ENCODE measurements around the gene LDLRAD4. TPM values are rescaled to one million over a fixed set of nuclear protein-coding genes. Genes with fewer than 3 reads are reported as not detected.

Gene LDLRAD4
- total RNA-seq, 2 donors from 2014 or later, result 18.4 to 59.2 TPM

DNA sequence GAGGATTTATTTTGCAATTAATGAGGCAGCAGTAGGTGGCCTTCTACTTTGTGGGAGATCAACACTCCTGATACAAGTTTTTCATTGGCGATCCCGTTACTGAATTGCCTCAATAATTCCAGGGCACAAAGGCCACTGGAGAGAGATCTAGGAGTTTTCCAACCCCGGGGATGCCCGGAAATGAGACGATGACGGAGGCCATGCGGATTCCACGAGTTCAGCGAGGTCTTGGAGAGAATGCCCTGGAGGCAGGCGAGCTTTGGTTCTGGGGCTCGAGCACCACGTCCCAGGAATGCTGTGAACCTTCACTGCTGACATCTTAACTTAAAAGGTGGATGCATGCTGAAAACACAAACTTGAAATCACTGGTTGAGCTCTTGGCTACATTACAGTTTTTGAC, 74.2 kb downstream of the LDLRAD4 start:
- DNase-seq (ENCODE audit: low spot score in 2 of 2) (no peak), ATAC-seq (no peak)
- no peaks in the 10 kb centered on the region for H3K36me3 Mint-ChIP-seq
- no peak overlapping the region for H3K27ac Mint-ChIP-seq
- no peaks in the 10 kb centered on the region for H3K9me3 Mint-ChIP-seq

DNA sequence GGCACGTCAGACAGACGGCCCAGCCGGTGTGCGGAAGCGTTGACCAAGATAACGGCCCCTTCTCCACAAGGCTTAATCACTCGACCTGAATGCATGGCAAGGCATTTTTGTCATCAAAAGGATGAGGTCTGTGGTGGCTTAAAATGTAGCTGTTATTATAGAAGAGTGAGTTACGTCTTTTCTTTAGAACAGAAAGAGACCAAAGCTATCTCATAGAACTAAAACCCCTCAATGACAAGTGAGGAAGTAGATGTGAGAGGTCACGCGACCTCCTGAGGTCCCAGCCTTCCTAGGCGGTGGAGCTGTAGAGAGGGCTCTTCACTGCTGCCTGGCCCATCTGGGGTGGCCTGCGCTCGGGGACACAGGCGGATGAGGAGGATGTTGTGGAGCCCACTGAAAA, 75.7 kb downstream of the LDLRAD4 start:
- ATAC-seq, result no peak
- peak overlapping the region in 1 of 2 donors; percentile 74 for H3K27ac Mint-ChIP-seq

DNA sequence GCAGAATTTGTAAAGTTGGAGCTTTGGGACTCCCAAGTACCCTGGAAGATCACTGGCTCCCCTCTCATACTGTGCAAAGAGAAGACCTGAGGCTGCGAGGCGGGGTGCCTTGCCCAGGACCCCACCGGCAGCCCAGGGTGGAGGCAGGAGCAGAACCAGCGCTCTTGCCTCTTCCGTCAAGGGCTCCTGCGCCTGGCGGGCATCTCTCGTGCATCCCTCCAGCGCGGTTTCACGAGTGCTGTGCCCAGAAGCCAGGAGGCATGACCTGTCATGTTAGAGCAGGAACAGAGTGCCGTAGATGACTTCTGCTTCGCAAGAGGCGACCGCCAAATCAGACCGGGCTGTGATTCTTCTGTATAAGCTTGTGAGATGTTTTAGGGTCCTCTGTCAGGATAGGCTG, 77.3 kb downstream of the LDLRAD4 start:
- no peak overlapping the region for H3K27ac Mint-ChIP-seq

More for the DNA sequence above, 75.7 kb downstream of the LDLRAD4 start:
- no peaks in the 10 kb centered on the region for H3K9me3 Mint-ChIP-seq
- H3K36me3 Mint-ChIP-seq, result no peaks in the 10 kb centered on the region
- DNase-seq (ENCODE audit: low spot score in 2 of 2), result no peak

DNA sequence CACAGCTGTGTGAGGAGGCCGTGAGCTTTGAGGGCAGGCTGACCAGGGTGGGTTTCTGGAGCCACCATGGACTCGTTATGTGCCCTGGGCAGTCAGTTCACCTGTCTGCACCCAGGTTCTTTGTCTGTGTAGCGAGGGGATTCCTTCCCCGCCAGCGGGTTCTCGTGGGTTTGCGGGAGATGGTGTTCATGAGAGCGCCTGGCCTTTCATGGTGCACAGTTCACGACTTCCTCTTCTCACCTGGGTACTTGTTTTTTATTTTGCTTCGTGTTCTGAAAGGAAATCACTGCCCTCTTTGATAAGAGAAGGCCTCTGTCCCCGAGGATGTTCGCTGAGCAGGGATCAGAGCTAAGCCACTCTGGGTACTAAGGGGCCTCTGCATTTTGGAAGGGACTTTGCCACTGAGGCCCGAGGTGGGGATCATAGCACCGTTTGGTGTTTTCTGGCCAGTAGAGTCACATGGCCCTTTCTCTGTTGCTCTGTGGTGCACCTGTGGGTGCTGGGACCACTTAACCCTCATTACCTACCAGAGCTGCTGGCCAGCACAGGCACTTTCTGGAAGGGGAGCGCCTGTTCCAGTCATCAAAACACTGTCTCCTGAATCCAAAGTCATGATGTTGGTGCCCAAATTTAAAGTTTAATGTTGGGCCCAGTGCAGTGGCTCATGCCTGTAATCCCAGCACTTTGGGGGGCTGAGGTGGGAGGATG, 78.5 kb downstream of the LDLRAD4 start:
- ATAC-seq (no peak), DNase-seq (ENCODE audit: low spot score in 2 of 2) (no peak)
- Mint-ChIP-seq H3K27ac (peak overlapping the region in 1 of 2 donors; percentile 55), H3K36me3 (no peaks in the 10 kb centered on the region), H3K9me3 (no peaks in the 10 kb centered on the region)

More for the DNA sequence above, 77.3 kb downstream of the LDLRAD4 start:
- H3K36me3 Mint-ChIP-seq, result no peaks in the 10 kb centered on the region
- DNase-seq (ENCODE audit: low spot score in 2 of 2), result no peak
- no peaks in the 10 kb centered on the region for H3K9me3 Mint-ChIP-seq
- no peak for ATAC-seq

DNA sequence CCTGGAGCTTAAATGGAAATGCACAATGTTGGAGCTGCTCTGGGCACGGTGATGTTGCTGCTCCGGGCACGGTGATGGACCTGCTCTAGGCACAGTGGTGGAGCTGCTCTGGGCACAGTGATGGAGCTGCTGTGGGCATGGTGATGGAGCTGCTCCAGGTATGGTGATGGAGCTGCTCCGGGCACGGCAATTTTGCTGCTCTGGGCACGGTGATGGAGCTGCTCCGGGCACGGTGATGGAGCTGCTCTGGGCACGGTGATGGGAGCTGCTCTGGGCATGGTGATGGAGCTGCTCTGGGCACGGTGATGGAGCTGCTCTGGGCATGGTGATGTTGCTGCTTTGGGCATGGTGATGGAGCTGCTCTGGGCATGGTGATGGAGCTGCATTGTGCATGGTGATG, 79.7 kb downstream of the LDLRAD4 start:
- Mint-ChIP-seq H3K9me3 (no peaks in the 10 kb centered on the region), H3K27ac (no peak overlapping the region), H3K36me3 (no peaks in the 10 kb centered on the region)
- no peak for ATAC-seq
- no peak for DNase-seq (ENCODE audit: low spot score in 2 of 2)

DNA sequence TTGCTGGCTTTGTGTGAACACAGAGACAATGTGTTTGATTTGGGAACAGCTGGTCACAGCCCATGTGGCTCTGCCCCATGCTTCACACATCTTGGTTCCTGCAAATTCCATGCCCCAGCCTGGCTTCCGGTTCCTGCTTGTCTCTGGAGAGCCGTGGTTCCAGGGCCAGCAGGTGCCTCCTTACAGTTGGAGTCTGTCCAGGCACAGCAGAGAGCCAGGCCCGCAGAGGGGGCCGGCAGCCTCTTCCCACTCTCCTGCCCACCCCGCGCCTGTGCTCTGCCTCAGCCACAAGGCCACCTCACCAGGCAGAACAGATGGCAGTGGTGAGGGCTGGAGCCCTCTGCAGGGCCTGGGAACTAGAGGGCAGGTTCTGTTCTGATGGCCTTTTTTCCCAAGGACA, 81.5 kb downstream of the LDLRAD4 start:
- no peak overlapping the region for H3K27ac Mint-ChIP-seq
- no peaks in the 10 kb centered on the region for H3K9me3 Mint-ChIP-seq
- no peak for ATAC-seq
- H3K36me3 Mint-ChIP-seq, result no peaks in the 10 kb centered on the region
- DNase-seq (ENCODE audit: low spot score in 2 of 2), result no peak

DNA sequence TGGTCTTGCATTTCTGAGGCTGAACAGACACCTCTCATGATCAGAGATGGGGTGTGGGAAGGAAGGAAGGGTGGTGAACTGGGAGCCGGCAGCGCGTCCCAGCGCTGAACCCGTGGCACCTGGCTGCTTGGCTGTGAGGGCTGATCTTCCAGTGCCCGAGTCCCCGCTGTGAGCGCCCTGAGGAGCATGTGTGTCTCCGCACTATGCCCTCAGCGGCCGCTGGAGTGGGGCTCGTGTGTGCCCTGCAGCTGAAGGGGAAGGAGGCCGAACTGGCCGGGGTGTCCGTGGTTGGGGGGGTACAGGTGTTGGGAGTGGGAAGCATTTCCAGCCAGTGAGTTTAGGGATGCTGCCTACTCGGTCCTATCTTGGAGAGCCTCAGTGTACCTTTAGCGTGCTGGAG, 82.2 kb downstream of the LDLRAD4 start:
- peaks cover 6% of the 10 kb centered on the region in 2 donors for H3K9me3 Mint-ChIP-seq
- no peak overlapping the region for H3K27ac Mint-ChIP-seq
- peaks cover 4 to 6% of the 10 kb centered on the region in 2 donors for H3K36me3 Mint-ChIP-seq
- ATAC-seq (no peak), DNase-seq (ENCODE audit: low spot score in 2 of 2) (no peak)

DNA sequence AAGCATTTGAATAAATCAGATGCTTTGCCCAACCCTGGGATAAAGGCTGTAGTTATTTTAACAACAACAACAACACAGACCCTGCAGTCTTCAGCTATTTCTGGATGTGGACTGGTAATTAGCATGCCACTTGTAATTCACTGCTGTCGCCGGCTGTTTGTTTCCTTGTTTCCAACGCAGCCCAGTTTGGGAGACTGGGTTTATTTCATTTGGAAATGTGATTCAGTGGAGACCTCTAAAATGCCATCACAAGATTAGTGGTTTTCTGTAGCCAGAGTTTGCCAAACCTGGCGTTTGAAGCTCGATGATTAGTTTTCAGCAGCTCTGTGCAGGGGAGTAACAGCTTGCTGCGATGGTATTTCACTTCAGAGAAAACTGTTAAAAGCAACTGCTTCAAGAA, 83.5 kb downstream of the LDLRAD4 start:
- Mint-ChIP-seq H3K27ac (no peak overlapping the region), H3K9me3 (peaks cover 6 to 14% of the 10 kb centered on the region in 2 donors), H3K36me3 (peaks cover 6 to 11% of the 10 kb centered on the region in 2 donors)
- DNase-seq (ENCODE audit: low spot score in 2 of 2) (no peak), ATAC-seq (no peak)

DNA sequence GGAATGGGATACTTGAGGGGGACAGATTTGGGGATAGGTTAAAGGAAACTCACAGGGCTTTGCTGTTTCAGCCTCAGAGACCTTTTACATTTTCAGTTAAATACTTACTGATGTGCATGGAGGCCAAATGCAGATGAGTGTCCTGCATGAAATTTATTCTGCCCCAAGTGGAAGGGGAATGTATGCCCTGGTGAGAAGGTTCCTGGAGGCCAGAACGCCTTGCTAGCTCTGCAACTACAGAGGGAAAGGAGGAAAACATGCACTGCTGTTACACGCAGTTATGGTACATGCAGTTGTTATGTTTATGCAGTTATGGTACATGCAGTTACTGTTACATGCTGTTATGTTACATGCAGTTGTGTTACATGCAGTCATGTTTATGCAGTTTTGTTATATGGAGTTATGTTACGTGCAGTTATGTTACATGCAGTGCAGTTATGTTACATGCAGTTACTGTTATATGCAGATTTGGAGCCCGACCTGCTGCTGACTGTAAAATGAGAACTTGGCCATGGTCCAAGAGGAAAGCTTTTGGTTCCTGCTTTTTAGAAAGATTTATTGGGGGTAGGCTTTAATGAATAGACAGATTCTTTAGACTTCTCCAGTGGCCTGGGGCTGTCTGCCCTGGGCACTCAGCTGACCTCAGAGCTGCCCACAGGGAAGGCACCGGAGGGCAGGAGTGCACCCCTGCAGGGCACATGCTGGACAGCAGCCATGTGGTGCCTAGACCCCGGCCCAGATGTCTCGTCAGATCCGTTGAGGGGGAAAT, 84.1 kb downstream of the LDLRAD4 start:
- H3K9me3 Mint-ChIP-seq, result peaks cover 6 to 15% of the 10 kb centered on the region in 2 donors
- peaks cover 6 to 11% of the 10 kb centered on the region in 2 donors for H3K36me3 Mint-ChIP-seq
- no peak for ATAC-seq
- H3K27ac Mint-ChIP-seq, result no peak overlapping the region
- DNase-seq (ENCODE audit: low spot score in 2 of 2), result no peak

DNA sequence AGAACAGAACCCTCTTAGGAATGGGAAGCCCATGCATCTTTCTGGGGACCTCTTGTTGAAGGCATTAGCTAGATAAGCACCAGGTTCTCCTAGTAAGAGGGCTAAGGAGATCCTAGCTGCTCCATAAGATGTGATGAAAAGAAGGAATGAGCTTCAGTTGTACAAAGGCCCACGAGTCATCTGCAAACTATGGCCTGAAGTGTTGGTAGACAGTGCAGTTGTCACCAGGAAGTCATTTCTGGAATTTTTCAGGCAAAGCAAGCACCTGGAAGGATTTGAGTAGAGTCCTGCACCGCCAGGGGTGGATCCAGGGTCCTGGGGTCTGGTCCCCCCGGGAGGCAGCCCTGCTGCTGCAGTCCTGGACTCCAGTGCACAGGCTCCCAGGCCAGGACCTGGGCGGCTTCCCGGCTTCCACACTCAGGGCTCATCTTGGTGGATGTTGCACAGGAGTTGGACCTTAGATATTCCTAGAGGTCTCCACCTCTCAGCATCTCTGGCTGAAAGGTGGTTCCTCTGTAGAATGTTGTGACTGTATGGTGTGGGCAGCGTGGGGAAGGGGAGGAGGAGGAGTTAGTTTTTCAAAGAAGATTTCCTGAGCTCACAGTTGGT, 85.3 kb downstream of the LDLRAD4 start:
- Mint-ChIP-seq H3K36me3 (peaks cover 6 to 11% of the 10 kb centered on the region in 2 donors), H3K9me3 (peaks cover 6 to 15% of the 10 kb centered on the region in 2 donors), H3K27ac (peak overlapping the region; percentile 76 to 84)
- no peak for DNase-seq (ENCODE audit: low spot score in 2 of 2)
- no peak for ATAC-seq

DNA sequence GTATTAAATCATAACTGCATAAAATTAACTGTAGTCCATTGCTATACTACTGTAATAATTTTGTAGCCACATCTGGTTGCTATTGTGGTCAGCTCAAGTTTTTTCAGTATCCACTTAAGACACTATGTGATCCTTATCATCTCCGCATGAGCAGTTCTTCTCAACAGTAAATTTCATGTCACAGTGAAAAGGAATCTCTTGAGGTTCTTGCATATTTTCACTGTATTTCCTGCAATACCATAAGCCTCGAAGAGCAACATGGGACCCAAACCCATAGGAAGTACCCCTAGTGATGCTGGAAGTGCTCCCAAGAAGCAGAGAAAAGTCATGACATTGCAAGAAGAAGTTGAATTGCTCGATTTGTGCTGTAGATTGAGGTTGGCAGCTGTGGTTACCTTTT, 86.7 kb downstream of the LDLRAD4 start:
- H3K27ac Mint-ChIP-seq, result no peak overlapping the region

DNA sequence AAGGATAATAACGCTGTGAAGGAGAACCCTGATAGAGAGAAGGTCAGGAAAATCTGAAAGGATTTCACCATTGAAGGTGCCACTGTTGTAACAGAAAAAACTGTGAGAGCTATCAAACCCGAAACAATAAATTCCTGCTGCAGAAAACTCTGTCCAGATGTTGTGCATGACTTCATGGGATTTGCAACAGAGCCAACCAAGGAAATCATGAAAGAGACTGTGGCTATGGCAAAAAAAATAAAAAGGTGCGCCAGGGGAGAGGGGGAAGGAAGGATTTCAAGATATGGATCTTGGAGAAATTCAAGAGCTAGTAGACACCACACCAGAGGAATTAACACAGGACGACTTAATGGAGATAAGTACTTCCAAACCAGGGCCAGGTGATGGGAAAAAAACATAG, 88.0 kb downstream of the LDLRAD4 start:
- DNase-seq (ENCODE audit: low spot score in 2 of 2), result no peak
- peaks cover 6 to 15% of the 10 kb centered on the region in 2 donors for H3K9me3 Mint-ChIP-seq
- no peak for ATAC-seq
- peaks cover 6 to 11% of the 10 kb centered on the region in 2 donors for H3K36me3 Mint-ChIP-seq
- no peak overlapping the region for H3K27ac Mint-ChIP-seq

More for the DNA sequence above, 86.7 kb downstream of the LDLRAD4 start:
- Mint-ChIP-seq H3K9me3 (peaks cover 6 to 15% of the 10 kb centered on the region in 2 donors), H3K36me3 (peaks cover 6 to 11% of the 10 kb centered on the region in 2 donors)
- DNase-seq (ENCODE audit: low spot score in 2 of 2), result no peak
- no peak for ATAC-seq

DNA sequence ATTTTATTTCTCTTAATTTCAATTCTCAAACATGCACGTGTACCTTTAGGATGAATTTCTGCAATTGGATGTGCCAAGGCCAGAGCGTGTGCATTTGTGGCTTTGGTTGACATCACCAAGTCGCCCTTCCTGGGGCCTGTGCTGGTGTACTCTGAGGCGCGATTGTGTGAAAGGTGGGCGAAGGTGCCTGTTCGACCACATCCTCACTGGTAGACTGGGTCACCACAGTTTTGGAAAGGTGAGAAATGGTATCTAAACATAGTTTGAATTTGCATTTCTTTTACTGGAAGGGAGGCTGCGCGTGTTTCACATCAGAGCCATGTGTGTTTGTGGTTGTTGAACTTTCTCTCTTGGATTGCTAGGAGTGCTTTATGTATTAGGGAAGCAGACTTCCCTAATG, 89.8 kb downstream of the LDLRAD4 start:
- ATAC-seq, result peak; percentile 63 to 67
- H3K27ac Mint-ChIP-seq, result no peak overlapping the region
- H3K9me3 Mint-ChIP-seq, result peaks cover 6 to 15% of the 10 kb centered on the region in 2 donors
- no peak for DNase-seq (ENCODE audit: low spot score in 2 of 2)
- H3K36me3 Mint-ChIP-seq, result peaks cover 6 to 11% of the 10 kb centered on the region in 2 donors

DNA sequence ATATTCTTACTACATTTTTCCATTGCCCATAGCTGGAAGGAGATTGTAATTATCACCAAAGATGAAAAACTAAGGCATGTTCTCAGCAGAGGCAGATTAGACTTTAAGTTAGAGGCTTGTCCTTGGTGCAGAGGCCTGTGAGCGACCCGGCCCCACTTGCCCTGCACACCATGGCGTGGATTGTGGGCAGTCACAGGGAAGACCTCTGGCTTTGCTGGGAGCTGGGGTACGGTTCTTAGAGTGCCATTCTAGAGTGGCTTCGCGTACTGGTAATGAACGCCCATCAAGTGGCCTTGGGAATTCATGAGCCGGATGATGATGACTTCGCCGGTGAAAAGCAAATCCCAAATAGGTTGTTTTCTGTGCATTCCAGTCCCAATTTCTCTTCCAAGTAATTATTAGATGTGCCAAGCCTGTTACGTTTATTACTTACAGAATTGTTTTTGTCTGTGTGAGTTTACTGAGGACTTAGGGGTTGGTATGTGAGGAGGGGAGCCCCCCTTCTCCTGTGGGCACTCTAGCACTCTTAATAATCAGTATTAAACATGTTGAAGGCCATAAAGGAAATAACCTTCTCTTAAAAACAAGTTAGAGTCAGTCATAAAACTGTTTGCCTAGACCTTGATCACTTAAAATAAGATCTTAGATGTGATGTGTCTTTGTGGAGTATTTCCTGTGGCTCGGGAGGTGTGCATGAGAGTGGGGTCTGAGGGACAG, 90.6 kb downstream of the LDLRAD4 start:
- Mint-ChIP-seq H3K36me3 (peaks cover 7 to 19% of the 10 kb centered on the region in 2 donors), H3K9me3 (peaks cover 6 to 20% of the 10 kb centered on the region in 2 donors), H3K27ac (peak overlapping the region in 1 of 2 donors; percentile 14)
- no peak for DNase-seq (ENCODE audit: low spot score in 2 of 2)
- no peak for ATAC-seq

DNA sequence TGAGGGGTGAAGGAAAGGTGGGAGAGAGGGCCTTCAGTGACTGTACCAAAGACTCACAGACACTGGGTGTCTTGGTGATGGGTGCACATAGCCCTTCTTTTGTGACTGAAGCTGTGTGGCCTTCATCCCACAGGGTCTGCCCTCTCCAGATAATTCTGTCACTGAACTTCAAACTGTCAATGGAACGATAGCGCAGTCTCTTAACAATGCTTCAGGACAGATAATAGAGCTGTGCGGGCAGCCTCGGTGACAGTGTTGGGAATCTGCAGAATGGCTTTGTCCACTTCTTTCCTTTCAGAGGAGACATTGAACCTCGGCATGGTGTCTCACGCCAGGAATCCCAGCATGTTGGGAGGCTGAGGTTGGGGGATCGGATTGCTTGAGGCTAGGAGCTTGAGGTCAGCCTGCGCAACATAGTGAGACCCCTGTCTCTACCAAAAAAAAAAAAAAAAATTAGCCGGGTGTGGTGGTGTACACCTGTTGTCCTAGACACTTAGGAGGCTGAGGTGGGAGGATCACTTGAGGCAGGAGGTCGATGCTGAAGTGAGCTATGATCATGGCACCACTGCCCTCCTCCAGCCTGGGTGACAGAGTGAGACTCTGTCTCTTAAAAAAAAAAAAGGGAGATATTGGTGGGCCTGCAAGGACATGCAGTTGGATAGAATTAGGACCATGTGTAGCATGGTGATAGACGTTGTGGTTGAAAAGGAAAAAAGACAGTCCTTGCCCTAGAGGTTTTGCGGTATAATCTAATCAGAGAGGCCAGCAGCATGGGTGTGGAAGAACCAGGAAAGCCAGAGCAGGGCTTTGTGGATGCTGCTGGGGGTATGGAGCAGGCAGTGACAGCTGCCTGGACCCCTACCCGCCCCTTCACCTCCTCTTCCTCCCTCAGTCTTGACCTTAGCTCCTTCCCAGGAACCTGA, 91.4 kb downstream of the LDLRAD4 start:
- H3K9me3 Mint-ChIP-seq, result peaks cover 6 to 26% of the 10 kb centered on the region in 2 donors
- peak overlapping the region in 1 of 2 donors; percentile 14 for H3K27ac Mint-ChIP-seq

DNA sequence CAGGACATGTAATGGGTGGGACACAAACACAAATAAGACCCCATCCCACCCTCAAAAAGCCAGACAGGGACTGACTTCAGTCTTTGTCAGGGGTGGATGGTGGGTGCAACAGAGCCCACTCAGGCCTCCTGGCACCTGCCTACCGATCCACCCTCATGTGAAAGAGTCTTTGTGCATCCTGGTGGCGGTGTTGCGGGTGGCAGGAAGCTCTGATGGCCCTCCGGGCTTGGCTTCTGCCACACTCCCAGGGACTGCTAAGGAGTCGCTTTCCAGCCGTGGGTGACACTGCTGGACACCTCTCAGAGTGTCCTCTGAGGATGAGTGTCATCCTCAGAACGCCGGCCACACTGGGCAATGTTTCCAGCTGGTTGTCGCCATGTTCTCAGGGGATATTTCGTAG, 92.6 kb downstream of the LDLRAD4 start:
- Mint-ChIP-seq H3K36me3 (peaks cover 18 to 35% of the 10 kb centered on the region in 2 donors), H3K27ac (no peak overlapping the region), H3K9me3 (peaks cover 9 to 29% of the 10 kb centered on the region in 2 donors)
- DNase-seq (ENCODE audit: low spot score in 2 of 2) (no peak), ATAC-seq (no peak)

More for the DNA sequence above, 91.4 kb downstream of the LDLRAD4 start:
- ATAC-seq, result no peak
- H3K36me3 Mint-ChIP-seq, result peaks cover 16 to 27% of the 10 kb centered on the region in 2 donors
- DNase-seq (ENCODE audit: low spot score in 2 of 2), result no peak
